NCI-H2081 treated with DMSO at 0.1 percent for 48 hours (cell line): ENCODE results near the gene IQSEC1.

ENCODE experiments used
- DNase-seq: peaks from one replicate; lab custom pipeline; 2025; lab: John Stamatoyannopoulos, UW

Gene IQSEC1

GRCh38 chr3:12967606-12968351 is 105.5 kb downstream of the IQSEC1 start:
- DNase-seq, result no peak

GRCh38 chr3:12966847-12967605 is 106.2 kb downstream of the IQSEC1 start:
- no peak for DNase-seq

- no peak for DNase-seq
These were observed 107.0 kb downstream of the IQSEC1 start for GRCh38 chr3:12965999-12966846.

GRCh38 chr3:12964711-12965612 is 108.3 kb downstream of the IQSEC1 start:
- DNase-seq, result no peak

- DNase-seq, result no peak
These were observed 109.1 kb downstream of the IQSEC1 start for GRCh38 chr3:12963922-12964701.

- no peak for DNase-seq
These were observed 109.9 kb downstream of the IQSEC1 start for GRCh38 chr3:12963231-12963896.

- no peak for DNase-seq
These were observed 110.9 kb downstream of the IQSEC1 start for GRCh38 chr3:12962292-12962691.

DNA sequence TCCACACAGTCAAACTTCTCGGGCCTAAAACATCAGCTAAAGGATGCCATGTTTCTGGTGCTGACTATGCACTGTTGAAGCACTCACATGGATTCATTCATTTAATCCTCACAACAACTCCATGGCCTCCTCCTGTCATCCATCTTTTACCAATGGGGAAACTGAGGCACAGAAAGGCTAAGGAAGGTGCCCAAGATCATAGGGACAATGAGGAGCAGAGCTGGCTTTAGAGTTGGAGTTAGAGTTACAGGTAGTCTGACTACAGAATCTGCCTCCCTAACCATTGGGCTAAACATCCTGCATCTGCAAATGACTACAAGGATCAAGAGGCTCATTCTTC is 111.6 kb downstream of the IQSEC1 start:
- DNase-seq, result no peak

DNA sequence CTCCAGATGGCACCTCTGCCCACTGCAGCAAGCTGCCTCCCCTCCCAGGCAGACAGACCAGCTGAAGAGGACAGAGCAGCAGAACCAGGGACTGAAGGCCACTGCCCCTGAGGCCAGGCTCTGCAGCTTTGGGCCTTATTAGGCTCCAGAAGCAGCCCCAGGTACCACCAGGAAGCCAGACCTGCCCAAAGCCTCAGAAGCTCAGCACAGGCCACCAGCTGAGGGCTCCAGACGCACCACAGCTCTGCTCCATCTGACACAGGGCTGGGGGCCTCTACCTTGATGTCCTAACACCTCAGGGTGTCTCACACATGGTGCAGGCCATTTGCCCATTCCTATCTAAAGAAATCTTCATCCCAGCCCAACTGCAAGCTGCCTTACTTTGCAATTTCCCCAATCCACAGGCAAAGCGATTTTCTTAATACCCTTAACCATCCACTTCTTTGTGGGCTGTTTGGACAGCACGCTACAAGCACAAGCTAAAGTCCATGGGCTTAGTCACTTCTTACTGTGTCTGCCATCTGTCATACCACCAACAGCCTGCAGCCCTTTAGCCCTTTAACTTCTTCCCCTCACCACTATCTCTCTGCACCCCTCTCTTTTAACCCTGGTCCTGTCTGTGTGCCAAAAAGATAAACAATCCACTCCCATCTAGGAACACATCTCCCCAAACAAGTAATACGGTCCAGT is 112.1 kb downstream of the IQSEC1 start:
- no peak for DNase-seq

DNA sequence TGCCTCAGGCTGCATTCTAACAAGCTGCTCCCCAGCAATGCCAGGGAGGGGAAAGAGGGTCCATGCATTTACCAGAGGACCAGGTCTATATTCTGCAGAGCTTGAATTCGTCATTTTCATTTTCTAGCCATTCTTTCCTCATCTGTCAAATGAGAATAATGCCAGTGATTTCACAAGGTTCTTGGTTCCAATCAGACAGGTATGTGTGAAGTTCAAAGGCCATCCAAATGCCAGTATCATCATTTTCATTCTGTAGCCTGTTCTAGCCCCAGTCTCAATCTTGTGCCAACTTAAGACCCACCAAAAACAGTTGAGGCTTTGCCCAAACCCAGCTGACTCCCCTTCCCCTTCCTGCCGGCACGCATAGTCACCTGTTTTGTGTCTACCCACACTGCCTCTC is 112.7 kb downstream of the IQSEC1 start:
- DNase-seq, result no peak

DNA sequence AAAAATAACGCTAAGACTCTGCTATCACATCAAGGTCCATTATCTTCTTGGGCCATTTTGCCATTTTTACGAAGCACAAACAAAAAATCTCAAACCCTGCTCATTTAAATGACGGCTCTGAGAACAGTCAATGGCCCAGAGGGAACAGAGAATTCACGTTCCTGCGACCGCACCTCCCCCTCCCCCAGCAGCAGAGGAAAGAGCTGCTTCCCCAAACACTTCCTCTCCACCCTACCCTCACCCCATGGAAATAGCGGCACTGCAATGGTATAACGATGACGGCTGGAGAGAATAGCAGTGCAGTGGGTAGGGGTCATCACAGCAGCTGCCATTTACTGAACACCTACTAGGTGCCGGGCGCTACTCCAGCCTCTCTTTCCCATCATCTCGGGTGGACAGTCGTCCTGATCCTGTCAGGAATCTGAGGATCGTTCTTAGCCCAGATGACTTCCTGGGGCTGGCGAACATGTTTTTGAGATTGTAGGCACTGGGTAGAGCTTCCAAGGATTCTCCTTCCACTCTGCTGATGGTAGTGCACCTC is 113.3 kb downstream of the IQSEC1 start:
- DNase-seq, result no peak

DNA sequence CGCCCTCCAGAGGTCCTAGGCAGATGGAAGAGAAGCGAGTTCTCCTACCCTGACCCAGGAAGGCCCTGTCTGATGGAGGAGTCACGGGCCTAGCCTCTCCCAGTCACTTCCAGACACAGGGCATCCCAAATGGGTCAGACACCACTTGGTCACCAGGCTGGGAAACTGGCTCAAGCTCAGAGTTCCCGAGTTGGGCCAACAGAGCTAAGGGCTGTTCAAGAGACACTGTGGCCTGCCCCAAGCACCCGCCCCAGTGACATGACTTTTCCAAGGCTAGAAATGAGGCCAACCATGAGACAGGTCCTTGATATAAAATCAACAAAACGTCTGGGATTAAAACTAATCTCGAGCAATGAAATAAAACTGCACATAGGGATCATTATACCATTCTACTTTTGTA is 113.8 kb downstream of the IQSEC1 start:
- DNase-seq, result no peak

DNA sequence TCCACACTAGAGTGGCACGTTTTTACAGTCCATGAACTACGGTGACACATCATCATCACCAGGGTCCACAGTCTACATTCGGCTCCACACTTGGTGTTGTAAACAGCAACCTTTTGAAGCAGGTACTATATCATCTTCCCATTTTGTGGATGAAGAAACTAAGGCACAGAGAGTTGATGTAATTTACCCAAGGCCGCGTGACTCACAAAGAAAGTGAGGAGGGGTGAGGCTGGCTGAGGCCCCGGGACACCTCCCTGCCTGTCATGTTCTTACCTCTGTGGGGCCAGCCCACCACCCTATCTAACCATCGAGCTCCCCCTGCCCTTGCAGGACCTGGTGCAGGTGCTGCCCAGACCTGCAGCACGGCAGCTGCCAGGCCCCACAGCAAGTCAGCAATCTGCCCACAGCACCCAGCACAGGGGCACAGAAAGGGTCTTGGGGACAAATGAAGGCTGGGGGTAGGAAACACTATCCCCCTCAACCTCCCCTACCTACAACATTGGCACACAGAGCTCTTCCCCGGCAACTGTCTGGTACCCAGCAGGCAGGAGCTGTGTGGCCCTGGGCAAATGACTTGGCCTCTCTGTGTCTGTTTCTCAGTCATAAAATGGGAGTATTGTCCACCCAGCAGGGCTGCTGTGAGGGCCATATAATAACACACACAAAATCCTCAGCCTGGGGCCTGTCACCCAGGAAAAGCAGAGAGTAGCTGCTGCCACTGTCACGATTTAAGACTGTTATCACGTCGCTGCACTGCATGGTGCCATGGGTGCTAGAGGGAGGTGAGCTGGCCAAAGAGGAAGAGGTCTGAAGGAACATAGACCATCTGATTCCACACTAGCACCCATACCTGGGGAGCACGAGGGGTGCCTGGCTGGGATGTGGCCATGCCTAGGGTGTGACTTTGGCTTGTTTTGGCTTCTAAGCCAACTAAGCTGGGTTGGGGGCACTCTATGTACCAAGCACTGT is 115.1 kb downstream of the IQSEC1 start:
- DNase-seq, result no peak

- DNase-seq, result no peak
These were observed 115.9 kb downstream of the IQSEC1 start for GRCh38 chr3:12957339-12957738.

GRCh38 chr3:12956316-12956660 is 116.9 kb downstream of the IQSEC1 start:
- no peak for DNase-seq

- no peak for DNase-seq
These were observed 117.4 kb downstream of the IQSEC1 start for GRCh38 chr3:12955651-12956315.

- DNase-seq, result peak; percentile 29
These were observed 118.2 kb downstream of the IQSEC1 start for GRCh38 chr3:12954891-12955650.
